HG02642 (cell line): ENCODE results near the gene RHD.
"Not testable (repeated sequence)": the region's sequence is repeated elsewhere in the genome, so short reads cannot be mapped to it uniquely, and the experiment has no call there.

Experiments used
- ATAC-seq: cut with Tn5 transposase; IDR thresholded peaks from one replicate; pipeline ENCODE4 v1.9.1; 2021; ENCODE audit warnings: mild to moderate bottlenecking; ENCODE audit not compliant: unreplicated experiment, poor library complexity

RHD gene

DNA sequence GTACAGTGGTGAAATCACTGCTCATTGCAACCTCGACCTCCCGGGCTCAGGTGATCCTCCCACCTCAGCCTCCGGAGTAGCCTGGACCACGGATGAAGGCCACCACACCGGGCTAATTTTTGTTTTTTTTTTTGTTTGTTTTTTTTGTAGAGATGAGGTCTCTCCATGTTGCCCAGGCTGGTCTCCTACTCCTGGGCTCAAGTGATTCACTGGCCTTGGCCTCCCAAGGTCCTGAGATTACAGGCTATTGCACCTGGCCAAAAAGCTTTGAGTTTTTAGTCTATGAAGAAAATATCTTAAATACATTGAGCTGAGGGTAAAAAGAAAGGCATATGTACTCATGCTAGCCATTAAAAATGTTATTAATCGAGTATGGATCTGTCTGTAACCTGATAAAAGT, 69.4 kb downstream of the RHD start:
- ATAC-seq = no peak

GRCh38 chr1:25342846-25343245, 70.5 kb downstream of the RHD start:
- ATAC-seq = no peak

- no peak for ATAC-seq
These were observed 71.6 kb downstream of the RHD start for GRCh38 chr1:25343872-25344271.

GRCh38 chr1:25347556-25347955, 75.2 kb downstream of the RHD start:
- no peak for ATAC-seq

DNA sequence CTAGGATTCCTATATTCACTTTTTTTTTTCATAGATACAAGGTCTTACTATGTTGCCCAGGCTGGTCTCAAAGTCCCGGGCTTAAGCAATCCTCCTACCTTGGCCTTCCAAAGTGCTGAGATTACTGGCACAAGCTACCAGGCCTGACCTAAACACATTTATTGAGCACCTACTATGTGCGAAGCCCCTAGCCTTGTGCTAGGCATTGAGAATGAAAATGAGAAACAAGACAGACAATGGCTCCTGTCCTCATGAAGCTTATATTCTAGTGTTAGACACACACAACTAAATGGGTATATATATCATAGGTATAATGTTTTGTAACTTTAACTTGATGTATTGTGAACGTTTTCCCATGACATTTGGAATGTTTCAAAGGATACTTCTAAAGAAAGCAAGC, 77.3 kb downstream of the RHD start:
- no peak for ATAC-seq

DNA sequence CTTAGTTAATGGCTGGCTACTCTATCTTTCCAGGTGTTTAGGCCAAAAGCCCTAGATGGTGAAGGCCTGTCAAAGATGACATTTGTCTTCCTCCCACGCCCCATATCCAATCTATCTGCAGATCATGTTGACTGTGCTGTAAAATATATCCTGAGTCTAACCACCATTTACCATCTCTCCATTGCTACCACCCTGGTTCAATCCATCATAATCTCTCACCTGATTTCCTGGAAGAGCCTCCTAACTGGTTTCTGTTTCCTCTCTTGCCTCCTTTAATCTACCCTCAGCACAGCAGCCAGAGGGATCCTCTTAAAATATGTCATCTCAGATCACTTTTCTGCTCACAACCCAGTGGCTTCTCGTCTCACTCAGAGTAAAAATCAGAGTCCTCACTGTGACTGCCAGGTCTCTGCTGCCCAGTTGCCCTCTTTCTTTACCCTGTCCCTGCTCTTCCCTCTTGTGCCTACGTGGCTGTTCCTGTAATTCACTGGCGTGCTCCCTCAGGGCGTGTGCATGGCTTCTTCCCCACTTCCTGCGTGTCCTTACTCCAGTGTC, 83.6 kb downstream of the RHD start:
- no peak for ATAC-seq

- no peak for ATAC-seq
These were observed 84.1 kb downstream of the RHD start for GRCh38 chr1:25356441-25356840.

- no peak for ATAC-seq
These were observed 84.5 kb downstream of the RHD start for GRCh38 chr1:25356848-25357247.

DNA sequence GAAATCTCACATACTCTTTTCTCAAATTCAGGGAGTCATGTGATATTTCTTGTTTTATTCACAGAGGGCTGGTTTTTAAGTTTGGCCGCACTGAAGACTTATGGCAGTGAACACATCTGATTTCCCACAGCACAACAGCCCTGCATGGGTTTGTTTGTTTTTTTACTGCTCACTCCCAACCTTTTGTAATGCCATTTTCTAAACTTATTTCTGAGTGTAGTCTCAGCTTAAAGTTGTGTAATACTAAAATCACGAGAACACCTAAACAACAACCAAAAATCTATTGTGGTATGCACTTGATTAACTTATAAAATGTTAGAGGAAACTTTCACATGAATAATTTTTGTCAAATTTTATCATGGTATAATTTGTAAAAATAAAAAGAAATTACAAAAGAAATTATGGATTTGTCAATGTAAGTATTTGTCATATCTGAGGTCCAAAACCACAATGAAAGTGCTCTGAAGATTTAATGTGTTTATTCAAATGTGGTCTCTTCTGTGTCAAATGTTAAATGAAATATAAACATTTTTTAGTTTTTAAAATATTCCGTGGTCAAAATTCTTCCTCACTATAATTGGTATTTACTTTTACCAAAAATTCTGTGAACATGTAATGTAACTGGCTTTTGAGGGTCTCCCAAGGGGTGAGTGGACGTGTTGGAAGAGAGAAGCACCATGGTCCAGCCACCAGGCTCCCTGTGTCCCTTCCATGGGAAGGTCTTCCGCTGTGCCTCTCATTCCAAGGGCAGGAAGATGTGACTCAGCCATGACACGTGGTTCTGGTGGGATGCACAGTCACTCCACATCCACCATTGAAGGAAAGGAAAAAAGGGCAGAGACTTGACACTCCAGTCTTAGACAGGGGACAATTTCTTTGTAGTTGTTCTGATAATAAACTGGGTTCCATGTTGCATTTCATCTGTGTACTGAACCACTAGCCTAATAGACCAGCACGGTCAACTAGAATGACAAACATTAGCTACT, 88.6 kb downstream of the RHD start:
- no peak for ATAC-seq

DNA sequence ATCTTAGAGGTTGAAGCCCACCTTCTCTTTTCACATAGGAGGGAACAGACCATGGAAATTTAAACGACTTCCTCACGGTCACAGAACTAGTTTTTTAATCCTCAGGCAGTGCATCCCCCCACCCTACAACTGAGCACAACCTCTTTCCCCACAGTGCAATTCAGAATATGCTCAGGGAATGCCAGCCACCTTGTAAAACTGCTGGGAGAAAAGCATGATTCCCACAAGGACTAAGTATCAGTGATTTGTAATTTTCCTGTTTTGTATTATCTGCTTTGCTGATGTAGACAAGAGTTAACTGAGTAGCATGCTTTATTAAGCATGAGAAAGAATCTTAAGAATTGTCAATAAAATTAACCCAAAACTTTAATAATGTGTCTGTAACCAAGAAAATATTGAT, 89.6 kb downstream of the RHD start:
- ATAC-seq = no peak

GRCh38 chr1:25362634-25363559, 90.6 kb downstream of the RHD start:
- ATAC-seq = not testable (repeated sequence)

DNA sequence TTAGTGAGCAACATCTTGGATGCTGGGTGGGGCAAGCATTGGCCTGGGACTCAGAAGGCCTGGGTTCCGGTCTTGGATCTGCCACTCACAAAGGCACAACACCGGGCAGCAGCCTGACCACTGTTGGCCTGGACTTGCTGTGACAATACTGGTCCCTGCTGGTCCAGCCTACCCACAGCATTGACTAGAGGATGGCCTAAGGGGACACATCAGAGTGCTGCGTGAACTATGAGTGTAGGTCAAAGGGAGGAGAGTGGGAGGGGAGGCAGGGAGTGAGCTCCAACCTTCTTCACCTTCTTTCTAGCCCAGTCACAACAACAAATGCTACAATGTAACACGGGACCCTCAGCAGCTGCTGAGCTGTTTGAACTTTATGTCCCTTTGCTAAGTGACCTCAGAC, 96.9 kb downstream of the RHD start:
- ATAC-seq = no peak

DNA sequence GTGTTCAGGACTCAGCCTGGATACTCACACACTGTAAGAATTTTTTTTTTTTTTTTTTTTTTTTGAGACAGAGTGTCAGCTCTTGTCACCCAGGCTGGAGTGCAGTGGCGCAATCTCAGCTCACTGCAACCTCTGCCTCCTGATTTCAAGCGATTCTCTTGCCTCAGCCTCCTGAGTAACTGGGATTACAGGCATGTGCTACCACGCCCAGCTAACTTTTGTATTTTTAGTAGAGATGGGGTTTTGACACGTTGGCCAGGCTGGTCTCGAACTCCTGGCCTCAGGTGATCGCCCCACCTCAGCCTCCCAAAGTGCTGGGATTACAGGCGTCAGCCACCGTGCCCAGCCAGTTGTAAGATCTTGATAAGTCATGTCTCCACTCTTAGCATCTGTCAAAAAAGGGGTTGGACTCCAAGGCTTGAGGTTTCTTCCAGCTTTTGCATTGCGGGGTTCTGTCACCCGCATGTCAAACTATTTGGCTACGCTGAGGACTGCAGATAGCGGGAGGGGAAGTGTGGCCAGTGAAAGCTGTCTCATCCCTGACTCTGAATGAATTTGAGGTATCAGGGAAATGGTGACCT, 97.5 kb downstream of the RHD start:
- not testable (repeated sequence) for ATAC-seq

GRCh38 chr1:25371757-25372156, 99.4 kb downstream of the RHD start:
- ATAC-seq = not testable (repeated sequence)

DNA sequence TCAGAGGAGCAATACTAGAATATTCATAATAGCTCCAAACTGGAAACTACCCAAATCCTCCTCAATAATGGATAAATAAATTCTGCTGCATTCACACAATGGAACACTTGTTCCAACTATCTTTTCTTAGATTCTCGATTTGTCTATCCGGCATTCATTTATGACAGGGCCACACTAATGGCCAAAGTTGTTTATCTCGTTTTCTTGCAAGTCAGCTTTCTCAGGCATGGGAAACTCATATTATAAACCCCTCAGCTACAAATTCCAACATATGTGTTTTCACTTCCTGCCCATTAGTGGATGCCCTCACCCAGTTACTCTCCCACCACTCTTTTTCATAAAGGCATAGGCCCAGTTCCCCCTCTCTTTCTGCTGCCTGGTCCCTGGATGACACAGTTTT, 106.1 kb downstream of the RHD start:
- ATAC-seq = not testable (repeated sequence)
